HEK293T (cell line): ENCODE measurements around the gene SOX6.

Source experiments
- BHLHE40 ChIP-seq: fragments of 450-650 bp; IDR thresholded peaks from 2 replicates; pipeline ENCODE4 v1.6.1; 2016; ENCODE audit warnings: mild to moderate bottlenecking, moderate library complexity, borderline replicate concordance
- CTBP1 ChIP-seq: fragments of 450-650 bp; IDR thresholded peaks from 2 replicates; pipeline ENCODE4 v1.6.1; 2016; ENCODE audit warnings: borderline replicate concordance
- ELF4 ChIP-seq: fragments of 450-650 bp; IDR thresholded peaks from 2 replicates; pipeline ENCODE4 v1.6.1; 2017; ENCODE audit warnings: antibody characterized with exemption
- FOXA1 ChIP-seq: fragments of 450-650 bp; IDR thresholded peaks from 2 replicates; pipeline ENCODE4 v1.6.1; 2016; ENCODE audit warnings: mild to moderate bottlenecking
- FOXK2 ChIP-seq: fragments of 450-650 bp; IDR thresholded peaks from 2 replicates; pipeline ENCODE4 v1.6.1; 2016; ENCODE audit warnings: mild to moderate bottlenecking
- FOXM1 ChIP-seq: fragments of 450-650 bp; IDR thresholded peaks from 2 replicates; pipeline ENCODE4 v1.6.1; 2017; ENCODE audit warnings: mild to moderate bottlenecking, borderline replicate concordance
- L3MBTL2 ChIP-seq: fragments of 450-650 bp; conservative IDR thresholded peaks from 2 replicates; pipeline ENCODE4 v1.6.1; 2016; ENCODE audit warnings: mild to moderate bottlenecking
- LEF1 ChIP-seq: fragments of 450-650 bp; IDR thresholded peaks from 2 replicates; pipeline ENCODE4 v1.6.1; 2017; ENCODE audit warnings: mild to moderate bottlenecking, borderline replicate concordance
- NFRKB ChIP-seq: fragments of 450-650 bp; IDR thresholded peaks from 2 replicates; pipeline ENCODE4 v1.6.1; 2016; ENCODE audit warnings: mild to moderate bottlenecking, moderate library complexity
- PKNOX1 ChIP-seq: fragments of 450-650 bp; IDR thresholded peaks from 2 replicates; pipeline ENCODE4 v1.6.1; 2016
- SP1 ChIP-seq: fragments of 450-650 bp; IDR thresholded peaks from 2 replicates; pipeline ENCODE4 v1.6.1; 2017
- SUZ12 ChIP-seq: fragments of 450-650 bp; IDR thresholded peaks from 2 replicates; pipeline ENCODE4 v1.6.1; 2016; ENCODE audit warnings: mild to moderate bottlenecking
- TARDBP ChIP-seq: fragments of 450-650 bp; IDR thresholded peaks from 2 replicates; pipeline ENCODE4 v1.6.1; 2016

DNA sequence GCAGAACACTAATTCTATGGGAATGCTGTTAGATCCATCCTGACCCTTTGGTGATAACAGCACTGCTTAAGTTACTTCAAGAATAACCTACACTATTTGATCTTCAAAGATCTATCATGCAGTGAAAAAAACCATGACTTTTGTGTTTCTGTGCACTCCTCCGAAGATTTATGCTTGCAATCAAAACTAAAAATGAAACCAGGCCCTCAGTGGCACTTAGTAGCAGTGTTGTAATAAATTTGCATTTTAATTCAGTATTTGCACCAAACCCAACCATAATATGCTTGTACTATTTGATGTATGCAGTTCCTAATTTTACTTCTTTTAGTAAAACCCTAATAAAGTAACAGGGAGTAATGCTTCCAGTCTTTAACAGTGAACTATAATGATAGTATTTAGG lies 130.7 kb downstream of the SOX6 start:
- no peak for TF ChIP-seq SP1
- TF ChIP-seq TARDBP: no peak
- TF ChIP-seq NFRKB: no peak
- TF ChIP-seq BHLHE40: no peak
- TF ChIP-seq FOXK2: no peak
- no peak for TF ChIP-seq FOXA1
- TF ChIP-seq LEF1: no peak
- no peak for TF ChIP-seq PKNOX1
- no peak for TF ChIP-seq CTBP1
- TF ChIP-seq FOXM1: no peak
- no peak for TF ChIP-seq L3MBTL2
- no peak for TF ChIP-seq ELF4
- TF ChIP-seq SUZ12: no peak
